Endodermal cell (in vitro differentiated cells): ENCODE data around the gene VGLL2. TPM values are rescaled to one million over a fixed set of nuclear protein-coding genes. Genes with fewer than 3 reads are reported as not detected.

Experiments used
- DNase-seq: peaks from one replicate; pipeline ENCODE4 v3.0.0-alpha.2; 2017
- H3K27ac ChIP-seq: 2 replicates; pipeline ENCODE4 v1.5.1; 2013; ENCODE audit warnings: mild to moderate bottlenecking, low read depth, low read length, moderate library complexity
- H3K27me3 ChIP-seq: 2 replicates; pipeline ENCODE4 v1.6.1; 2013; ENCODE audit warnings: mild to moderate bottlenecking, low read length, moderate library complexity; ENCODE audit not compliant: insufficient read depth, control insufficient read depth, poor library complexity, severe bottlenecking
- H3K36me3 ChIP-seq: 2 replicates; pipeline ENCODE4 v1.7.0; 2013; ENCODE audit warnings: mild to moderate bottlenecking, low read length, moderate library complexity; ENCODE audit not compliant: control insufficient read depth, insufficient read depth
- H3K4me1 ChIP-seq: one replicate; pipeline ENCODE4 v1.7.0; 2013; ENCODE audit warnings: low read length; ENCODE audit not compliant: control insufficient read depth, insufficient read depth
- H3K4me3 ChIP-seq: 2 replicates; pipeline ENCODE4 v1.5.1; 2013; ENCODE audit warnings: mild to moderate bottlenecking, low read length, moderate library complexity
- H3K9ac ChIP-seq: 2 replicates; pipeline ENCODE4 v1.6.1; 2013; ENCODE audit warnings: mild to moderate bottlenecking, low read length, moderate library complexity; ENCODE audit not compliant: poor library complexity, severe bottlenecking; ENCODE audit errors: extremely low read depth
- H3K9me3 ChIP-seq: 2 replicates; pipeline ENCODE4 v1.6.1; 2013; ENCODE audit warnings: mild to moderate bottlenecking, low read length, moderate library complexity; ENCODE audit not compliant: control insufficient read depth
- H3K27ac Mint-ChIP-seq: 2 replicates; pipeline ENCODE4 v1.8.0; 2020; ENCODE audit warnings: mixed read lengths
- H3K27me3 Mint-ChIP-seq: 2 replicates; pipeline ENCODE4 v1.8.0; 2021; ENCODE audit warnings: mild to moderate bottlenecking, mixed read lengths; ENCODE audit not compliant: insufficient read depth
- H3K36me3 Mint-ChIP-seq: 2 replicates; pipeline ENCODE4 v1.8.0; 2020; ENCODE audit warnings: low read depth, mixed read lengths
- H3K4me1 Mint-ChIP-seq: 2 replicates; pipeline ENCODE4 v1.8.0; 2020; ENCODE audit warnings: mixed read lengths
- H3K4me3 Mint-ChIP-seq: 2 replicates; pipeline ENCODE4 v1.8.0; 2020; ENCODE audit warnings: mild to moderate bottlenecking, moderate library complexity, mixed read lengths
- H3K9me3 Mint-ChIP-seq: 2 replicates; pipeline ENCODE4 v1.8.0; 2020; ENCODE audit warnings: mild to moderate bottlenecking, mixed read lengths
- WGBS, 2 experiments: methylation state at CpG; one replicate each; pipeline versions ENCODE4 v1.1.5 to v1.1.7; 2013; ENCODE audit warnings: missing lambda C conversion rate in 2 of 2, mixed read lengths in 1 of 2; ENCODE audit not compliant: insufficient coverage in 1 of 2, insufficient read length in 1 of 2; 5-methylcytosine and 5-hydroxymethylcytosine counted together
- total RNA-seq, 2 donors: library from RNA; stranded (reverse); fragmentation: NEBNext Ultra II Directional in 1 of 2; extraction: Animal tissue kit (Norgen Biotek cat#: 25700) in 1 of 2; gene quantifications; 2 replicates in 1 of 2; 3 replicates in 1 of 2; pipeline ENCODE4 v1.2.1, GENCODE V29; 2021
- TF ChIP-seq, protein P1 (sequence below): fragments of 200-600 bp; sonication (generic); conservative IDR thresholded peaks from 2 replicates; pipeline ENCODE4 v1.5.0; 2021; ENCODE audit warnings: antibody characterized with exemption, mild to moderate bottlenecking

VGLL2 gene
- total RNA-seq, 2 donors from 2014 or later = 0.15 TPM; not detected in 1

DNA sequence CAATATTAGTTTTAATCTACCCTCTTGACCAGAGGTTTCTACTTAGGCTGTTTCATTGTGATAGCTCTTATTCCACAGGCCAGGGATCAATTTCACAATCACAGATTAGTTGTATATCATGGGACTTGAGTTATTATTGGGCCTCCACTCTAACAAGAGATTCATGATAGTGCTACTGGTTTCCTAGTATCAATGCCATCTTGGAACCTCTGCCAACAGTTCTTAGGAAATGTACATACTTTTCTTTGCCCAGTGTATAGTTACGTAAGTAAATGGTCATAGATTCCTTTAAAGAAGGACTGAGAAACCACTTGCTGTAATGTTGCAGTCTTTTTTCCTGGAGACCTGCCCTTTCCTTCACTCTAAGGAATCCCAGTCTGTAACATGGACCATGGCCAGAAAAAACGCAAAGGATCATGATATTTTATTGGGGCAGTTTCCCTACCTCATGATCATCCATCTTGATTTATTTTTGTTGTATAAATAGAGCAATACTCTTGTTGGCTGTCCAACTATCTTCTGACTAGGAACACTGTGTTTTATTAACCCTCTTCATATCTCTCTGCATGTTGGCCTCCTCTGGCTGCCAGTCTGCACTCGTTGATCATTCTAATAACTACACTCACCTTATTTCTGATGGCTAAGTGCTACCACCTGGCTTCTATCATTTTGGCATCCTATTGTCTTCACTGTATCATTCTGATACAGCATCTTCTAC lies 38.0 kb upstream of the VGLL2 start:
- Mint-ChIP-seq H3K4me3 (no peak overlapping the region), H3K27ac (no peak overlapping the region), H3K4me1 (no peaks in the 10 kb centered on the region), H3K27me3 (no peaks in the 10 kb centered on the region), H3K9me3 (peaks cover 5% of the 10 kb centered on the region), H3K36me3 (no peaks in the 10 kb centered on the region)
- Histone ChIP-seq H3K4me1 (no peaks in the 10 kb centered on the region), H3K27me3 (no peaks in the 10 kb centered on the region), H3K27ac (no peak overlapping the region), H3K4me3 (no peak overlapping the region), H3K9ac (no peak overlapping the region), H3K9me3 (no peaks in the 10 kb centered on the region), H3K36me3 (no peaks in the 10 kb centered on the region)
- no peak for DNase-seq
- TF ChIP-seq, protein P1, sequence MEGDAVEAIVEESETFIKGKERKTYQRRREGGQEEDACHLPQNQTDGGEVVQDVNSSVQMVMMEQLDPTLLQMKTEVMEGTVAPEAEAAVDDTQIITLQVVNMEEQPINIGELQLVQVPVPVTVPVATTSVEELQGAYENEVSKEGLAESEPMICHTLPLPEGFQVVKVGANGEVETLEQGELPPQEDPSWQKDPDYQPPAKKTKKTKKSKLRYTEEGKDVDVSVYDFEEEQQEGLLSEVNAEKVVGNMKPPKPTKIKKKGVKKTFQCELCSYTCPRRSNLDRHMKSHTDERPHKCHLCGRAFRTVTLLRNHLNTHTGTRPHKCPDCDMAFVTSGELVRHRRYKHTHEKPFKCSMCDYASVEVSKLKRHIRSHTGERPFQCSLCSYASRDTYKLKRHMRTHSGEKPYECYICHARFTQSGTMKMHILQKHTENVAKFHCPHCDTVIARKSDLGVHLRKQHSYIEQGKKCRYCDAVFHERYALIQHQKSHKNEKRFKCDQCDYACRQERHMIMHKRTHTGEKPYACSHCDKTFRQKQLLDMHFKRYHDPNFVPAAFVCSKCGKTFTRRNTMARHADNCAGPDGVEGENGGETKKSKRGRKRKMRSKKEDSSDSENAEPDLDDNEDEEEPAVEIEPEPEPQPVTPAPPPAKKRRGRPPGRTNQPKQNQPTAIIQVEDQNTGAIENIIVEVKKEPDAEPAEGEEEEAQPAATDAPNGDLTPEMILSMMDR = no peak
- 90 to 100% methylated on average over 1 to 3 of the region's 3 CpGs for WGBS, 2 experiments

DNA sequence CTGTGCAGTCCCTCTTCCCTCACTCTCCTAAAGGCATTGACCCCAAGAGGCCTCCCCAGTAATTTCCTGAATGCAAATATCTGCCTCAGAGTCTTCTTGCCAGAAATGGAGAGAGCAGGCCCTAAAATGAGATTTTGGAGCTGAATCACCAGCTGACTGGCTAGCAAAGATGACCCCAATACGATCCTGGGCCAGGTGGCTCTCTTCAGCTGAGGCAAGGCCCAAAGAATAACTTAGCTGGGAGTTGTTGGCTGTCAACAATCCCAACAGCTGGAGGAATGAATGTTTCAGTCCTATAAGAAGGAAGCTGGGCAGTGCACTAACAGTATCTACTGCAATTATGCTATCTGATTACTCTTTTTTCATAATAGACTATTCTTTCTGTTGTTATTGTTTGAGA lies 37.2 kb upstream of the VGLL2 start:
- H3K9me3 Mint-ChIP-seq = peaks cover 5% of the 10 kb centered on the region
- no peaks in the 10 kb centered on the region for H3K4me1 Mint-ChIP-seq
- no peaks in the 10 kb centered on the region for H3K4me1 ChIP-seq
- no peak overlapping the region for H3K4me3 ChIP-seq
- no peak overlapping the region for H3K9ac ChIP-seq
- no peak overlapping the region for H3K4me3 Mint-ChIP-seq
- TF ChIP-seq, protein P1 = no peak
- H3K27me3 Mint-ChIP-seq = no peaks in the 10 kb centered on the region
- no peak overlapping the region for H3K27ac ChIP-seq
- no peaks in the 10 kb centered on the region for H3K36me3 ChIP-seq
- H3K36me3 Mint-ChIP-seq = no peaks in the 10 kb centered on the region
- WGBS, 2 experiments = 95 to 100% methylated on average over 1 of the region's 1 CpG
- DNase-seq = no peak
- H3K9me3 ChIP-seq = no peaks in the 10 kb centered on the region
- no peak overlapping the region for H3K27ac Mint-ChIP-seq
- no peaks in the 10 kb centered on the region for H3K27me3 ChIP-seq

DNA sequence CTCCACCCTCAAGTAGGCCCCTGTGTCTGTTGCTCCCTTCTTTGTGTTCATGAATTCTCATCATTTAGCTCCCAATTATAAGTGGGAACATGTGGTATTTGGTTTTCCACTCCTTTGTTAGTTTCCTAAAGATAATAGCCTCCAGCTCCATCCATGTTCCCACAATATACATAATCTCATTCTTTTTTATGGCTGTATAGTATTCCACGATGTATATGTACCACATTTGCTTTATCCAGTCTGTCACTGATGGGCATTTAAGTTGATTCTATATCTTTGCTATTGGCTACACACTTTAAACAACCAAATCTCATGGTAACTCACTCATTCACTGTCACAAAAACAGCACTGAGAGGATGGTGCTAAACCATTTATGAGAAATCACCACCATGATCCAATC lies 35.5 kb upstream of the VGLL2 start:
- WGBS, 2 experiments = 100% methylated on average over 1 of the region's 1 CpG; no CpG with 5 or more reads in 1 of the 2 experiments
- H3K4me1 Mint-ChIP-seq = no peaks in the 10 kb centered on the region
- H3K4me3 ChIP-seq = no peak overlapping the region

More for the DNA sequence above, 35.5 kb upstream of the VGLL2 start:
- no peaks in the 10 kb centered on the region for H3K9me3 ChIP-seq
- no peaks in the 10 kb centered on the region for H3K36me3 Mint-ChIP-seq
- H3K9ac ChIP-seq = no peak overlapping the region
- no peak overlapping the region for H3K27ac Mint-ChIP-seq
- TF ChIP-seq, protein P1 = no peak
- peaks cover 5% of the 10 kb centered on the region for H3K9me3 Mint-ChIP-seq
- H3K27me3 ChIP-seq = no peaks in the 10 kb centered on the region
- no peaks in the 10 kb centered on the region for H3K27me3 Mint-ChIP-seq
- no peaks in the 10 kb centered on the region for H3K4me1 ChIP-seq
- H3K4me3 Mint-ChIP-seq = no peak overlapping the region
- no peaks in the 10 kb centered on the region for H3K36me3 ChIP-seq
- H3K27ac ChIP-seq = no peak overlapping the region
- no peak for DNase-seq
